OCI-LY1 (cell line): ENCODE results near the gene PGAM2.

ENCODE experiments used
- H2AFZ ChIP-seq: fragments of 200-600 bp; sonication (generic), shearing (Covaris generic); 2 replicates; pipeline ENCODE4 v1.6.0; 2014; ENCODE audit warnings: antibody characterized with exemption, mild to moderate bottlenecking, low read length
- H3F3A ChIP-seq: fragments of 200-600 bp; sonication (generic), shearing (Covaris generic); 2 replicates; pipeline ENCODE4 v1.6.0; 2014; ENCODE audit warnings: mild to moderate bottlenecking, antibody characterized with exemption, low read length, moderate library complexity; ENCODE audit not compliant: insufficient read depth
- H3K27ac ChIP-seq: fragments of 200-600 bp; sonication (generic); 2 replicates; pipeline ENCODE4 v1.5.1; 2014; ENCODE audit warnings: low read length, mixed run types, mild to moderate bottlenecking, low read depth; ENCODE audit not compliant: poor library complexity, severe bottlenecking
- H3K27me3 ChIP-seq: fragments of 200-600 bp; sonication (generic); 2 replicates; pipeline ENCODE4 v1.6.0; 2014; ENCODE audit warnings: antibody characterized with exemption, mild to moderate bottlenecking, low read length, moderate library complexity; ENCODE audit not compliant: insufficient read depth
- H3K36me3 ChIP-seq: fragments of 200-600 bp; sonication (generic); 2 replicates; pipeline ENCODE4 v1.6.1; 2014; ENCODE audit warnings: mild to moderate bottlenecking, antibody characterized with exemption, low read length, moderate library complexity, mixed read lengths; ENCODE audit not compliant: insufficient read depth
- H3K4me1 ChIP-seq: fragments of 200-600 bp; sonication (generic); 2 replicates; pipeline ENCODE4 v1.5.1; 2014; ENCODE audit warnings: mild to moderate bottlenecking, low read length, moderate library complexity; ENCODE audit not compliant: insufficient read depth, severe bottlenecking
- H3K4me2 ChIP-seq: fragments of 200-600 bp; sonication (generic), shearing (Covaris generic); 2 replicates; pipeline ENCODE4 v1.6.1; 2014; ENCODE audit warnings: low read length
- H3K4me3 ChIP-seq: fragments of 200-600 bp; sonication (generic); 2 replicates; pipeline ENCODE4 v1.5.1; 2014; ENCODE audit warnings: low read length, low read depth, mild to moderate bottlenecking, mixed read lengths; ENCODE audit not compliant: poor library complexity, severe bottlenecking
- H3K79me2 ChIP-seq: fragments of 200-600 bp; shearing (Covaris generic); 2 replicates; pipeline ENCODE4 v1.6.1; 2016; ENCODE audit warnings: mixed run types, low read length, mixed read lengths; ENCODE audit not compliant: insufficient read depth
- H3K9ac ChIP-seq: fragments of 200-600 bp; sonication (generic), shearing (Covaris generic); 2 replicates; pipeline ENCODE4 v1.6.1; 2014; ENCODE audit warnings: mild to moderate bottlenecking, low read length, mixed read lengths
- H3K9me2 ChIP-seq: fragments of 200-600 bp; sonication (generic), shearing (Covaris generic); 2 replicates; pipeline ENCODE4 v1.6.1; 2014; ENCODE audit warnings: low read depth, mild to moderate bottlenecking, low read length, mixed read lengths
- H3K9me3 ChIP-seq: fragments of 200-600 bp; shearing (Covaris generic); 2 replicates; pipeline ENCODE4 v1.6.1; 2014; ENCODE audit warnings: low read length, mixed read lengths
- H4K20me1 ChIP-seq: fragments of 200-600 bp; sonication (generic), shearing (Covaris generic); 2 replicates; pipeline ENCODE4 v1.6.0; 2016; ENCODE audit warnings: mild to moderate bottlenecking, low read length; ENCODE audit not compliant: insufficient read depth
- CTCF ChIP-seq: fragments of 200-600 bp; sonication (generic), shearing (Covaris generic); IDR thresholded peaks from 2 replicates; pipeline ENCODE4 v1.5.1; 2017; ENCODE audit warnings: mild to moderate bottlenecking, antibody characterized with exemption, low read length, moderate library complexity, mixed read lengths
- EZH2 ChIP-seq: fragments of 200-600 bp; sonication (generic), shearing (Covaris generic); IDR thresholded peaks from 2 replicates; pipeline ENCODE4 v1.8.0; 2017; ENCODE audit warnings: borderline replicate concordance, mixed run types, mild to moderate bottlenecking, antibody characterized with exemption, low read length, moderate library complexity, mixed read lengths

Gene PGAM2

GRCh38 chr7:44098092-44099068, 33.0 kb upstream of the PGAM2 start:
- no peak overlapping the region for H3K4me3 ChIP-seq
- H3K27ac ChIP-seq = peak overlapping the region; percentile 96
- TF ChIP-seq CTCF (no peak), EZH2 (no peak)
- no peak overlapping the region for H2AFZ ChIP-seq
- H3K36me3 ChIP-seq = no peaks in the 10 kb centered on the region
- peak overlapping the region; percentile 44 for H3K4me2 ChIP-seq
- peak overlapping the region; percentile 62 for H3K9ac ChIP-seq
- H4K20me1 ChIP-seq = no peaks in the 10 kb centered on the region
- peaks cover 93% of the 10 kb centered on the region for H3K4me1 ChIP-seq
- no peaks in the 10 kb centered on the region for H3K9me2 ChIP-seq
- no peaks in the 10 kb centered on the region for H3K27me3 ChIP-seq
- no peaks in the 10 kb centered on the region for H3K79me2 ChIP-seq
- H3K9me3 ChIP-seq = no peaks in the 10 kb centered on the region
- peaks cover 16% of the 10 kb centered on the region; the same call in 1 of the 2 replicates for H3F3A ChIP-seq

- peak overlapping the region; percentile 44 for H3K4me2 ChIP-seq
- H2AFZ ChIP-seq = no peak overlapping the region
Measured at GRCh38 chr7:44097064-44097932, 31.9 kb upstream of the PGAM2 start.

More at GRCh38 chr7:44097064-44097932, 31.9 kb upstream of the PGAM2 start:
- Histone ChIP-seq H3K36me3 (no peaks in the 10 kb centered on the region), H3K27ac (peak overlapping the region; percentile 96), H3K4me1 (peaks cover 98% of the 10 kb centered on the region), H3K4me3 (no peak overlapping the region), H3K9me3 (no peaks in the 10 kb centered on the region), H3K27me3 (no peaks in the 10 kb centered on the region), H4K20me1 (no peaks in the 10 kb centered on the region), H3F3A (peaks cover 15% of the 10 kb centered on the region; the same call in 1 of the 2 replicates), H3K9me2 (no peaks in the 10 kb centered on the region), H3K9ac (peak overlapping the region; percentile 62), H3K79me2 (no peaks in the 10 kb centered on the region)
- TF ChIP-seq CTCF (peak; percentile 36), EZH2 (no peak)
